Activated naive CD4-positive, alpha-beta T cell treated with anti-CD3 and anti-CD28 coated beads, Interleukin-2, amount 50 U/mL, for 16 hours (primary cell): ENCODE measurements around the gene PPM1H.

Source experiments
- DNase-seq: peaks from one replicate; pipeline ENCODE4 v3.0.0-alpha.2; 2020

Gene PPM1H

DNA sequence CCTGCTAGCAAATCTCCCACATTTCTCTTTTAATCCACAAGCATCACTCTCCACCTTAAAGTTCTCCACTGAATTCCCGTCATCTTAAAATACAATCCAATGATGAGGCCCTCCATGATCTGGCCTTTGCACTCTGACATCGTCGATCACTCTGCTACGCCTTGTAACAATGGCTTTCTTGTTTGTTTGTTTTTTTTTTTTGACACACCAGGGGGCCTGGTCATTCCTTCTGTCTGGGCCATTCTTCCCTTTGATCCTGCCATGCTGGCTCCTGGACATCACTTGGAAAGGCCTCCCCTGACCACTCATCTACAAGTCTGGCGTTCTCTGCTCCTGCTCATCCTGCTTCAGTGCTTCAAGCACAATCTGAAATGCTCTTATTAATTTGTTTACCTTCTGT, 233.5 kb downstream of the PPM1H start:
- DNase-seq: no peak

- no peak for DNase-seq
Observed at GRCh38 chr12:62700091-62700880, 234.7 kb downstream of the PPM1H start.

GRCh38 chr12:62698701-62699101, 236.2 kb downstream of the PPM1H start:
- no peak for DNase-seq

- no peak for DNase-seq
Observed at GRCh38 chr12:62697893-62698292, 237.1 kb downstream of the PPM1H start.

- no peak for DNase-seq
Observed at GRCh38 chr12:62695696-62696095, 239.3 kb downstream of the PPM1H start.

GRCh38 chr12:62694632-62695031, 240.3 kb downstream of the PPM1H start:
- DNase-seq: no peak

DNA sequence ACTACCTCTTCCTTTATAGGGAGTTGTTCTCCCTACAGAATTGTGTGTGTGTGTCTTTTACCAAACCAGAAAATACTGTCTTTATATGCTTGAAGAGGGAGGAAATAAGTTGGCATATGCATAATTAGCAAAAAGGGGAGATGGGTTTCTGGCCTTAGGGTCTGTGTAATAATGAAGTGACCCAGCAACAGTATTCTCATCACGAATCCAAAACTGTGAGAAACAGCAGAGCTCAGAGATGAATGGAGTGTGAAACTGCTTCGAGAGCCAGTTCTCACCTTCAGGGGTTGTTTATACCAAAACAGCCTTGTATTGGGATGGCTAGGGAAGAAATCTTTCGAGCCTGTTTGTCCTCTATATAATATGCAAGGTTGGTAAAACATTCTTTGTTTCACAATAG, 240.8 kb downstream of the PPM1H start:
- no peak for DNase-seq

- DNase-seq: no peak
Observed at GRCh38 chr12:62693376-62694050, 241.4 kb downstream of the PPM1H start.

DNA sequence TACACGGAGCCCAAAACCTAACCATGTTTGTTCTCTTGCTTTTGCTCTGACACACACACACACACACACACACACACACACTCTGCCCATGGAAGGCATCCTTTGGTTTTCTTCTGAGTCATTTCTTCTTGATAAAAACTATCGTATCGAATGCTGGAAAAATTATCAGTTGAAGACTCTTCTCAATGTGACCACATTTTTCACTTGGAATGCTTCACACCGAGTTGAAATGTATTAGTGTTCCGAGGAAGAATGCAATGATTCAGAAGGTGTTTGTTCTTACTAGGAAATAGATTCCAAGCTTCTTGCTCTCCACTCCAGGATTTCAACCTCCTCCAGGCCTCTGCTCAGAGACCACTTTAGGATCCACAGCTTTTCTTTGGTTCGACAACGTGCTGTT, 242.1 kb downstream of the PPM1H start:
- DNase-seq: no peak

DNA sequence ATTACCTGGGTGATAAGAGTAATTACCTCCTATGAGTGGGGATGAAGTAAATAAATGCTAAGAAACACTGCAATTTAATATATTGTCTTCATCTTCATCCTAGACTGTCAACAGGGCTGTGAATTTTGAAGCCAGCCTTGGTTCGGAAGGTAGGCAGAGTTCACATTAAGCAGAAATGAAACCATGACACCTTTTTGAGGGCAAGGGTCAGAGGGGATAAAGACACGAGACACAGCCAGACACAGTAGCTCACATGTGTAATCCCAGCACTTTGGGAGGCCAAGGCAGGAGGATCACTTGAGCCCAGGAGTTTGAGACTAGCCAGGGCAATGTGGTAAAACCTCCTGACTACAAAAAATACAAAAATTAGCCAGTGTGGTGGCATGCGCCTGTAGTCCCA, 243.6 kb downstream of the PPM1H start:
- no peak for DNase-seq

- no peak for DNase-seq
Observed at GRCh38 chr12:62689042-62689839, 245.7 kb downstream of the PPM1H start.

- no peak for DNase-seq
Observed at GRCh38 chr12:62686938-62687337, 248.0 kb downstream of the PPM1H start.

DNA sequence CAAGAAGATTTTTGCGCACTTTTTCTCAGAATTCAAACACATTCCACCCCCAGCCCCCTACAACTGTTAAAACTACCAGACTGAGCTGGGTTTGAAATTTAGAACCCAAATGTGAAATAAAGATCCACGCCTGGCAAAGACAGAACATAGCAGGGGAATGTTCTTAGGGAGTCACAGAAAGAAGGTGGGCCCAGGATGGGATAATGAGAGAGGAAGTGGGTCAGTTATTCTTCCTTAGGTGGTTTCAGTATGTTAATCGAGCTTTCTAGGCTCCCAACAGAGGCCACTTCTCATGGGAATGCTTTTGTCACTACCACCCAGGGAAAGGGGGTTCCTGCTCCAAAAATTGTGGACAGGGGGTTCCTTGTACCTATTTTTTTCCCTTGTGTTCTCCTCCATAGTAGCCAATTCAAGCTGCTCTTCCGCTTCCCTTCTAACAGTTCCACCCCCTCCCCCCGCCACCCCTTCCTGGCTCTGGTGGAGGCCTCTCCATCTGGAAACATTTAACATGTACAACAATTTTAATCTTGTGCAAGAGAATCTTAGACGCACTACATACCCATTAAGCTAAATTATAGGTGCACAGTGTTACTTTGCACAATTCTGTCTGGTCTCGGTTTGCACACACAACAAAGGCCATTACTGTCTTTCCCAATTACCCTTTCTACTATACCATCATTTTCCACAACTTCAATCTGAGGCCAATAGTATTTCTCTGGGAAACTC, 250.2 kb downstream of the PPM1H start:
- DNase-seq: no peak

DNA sequence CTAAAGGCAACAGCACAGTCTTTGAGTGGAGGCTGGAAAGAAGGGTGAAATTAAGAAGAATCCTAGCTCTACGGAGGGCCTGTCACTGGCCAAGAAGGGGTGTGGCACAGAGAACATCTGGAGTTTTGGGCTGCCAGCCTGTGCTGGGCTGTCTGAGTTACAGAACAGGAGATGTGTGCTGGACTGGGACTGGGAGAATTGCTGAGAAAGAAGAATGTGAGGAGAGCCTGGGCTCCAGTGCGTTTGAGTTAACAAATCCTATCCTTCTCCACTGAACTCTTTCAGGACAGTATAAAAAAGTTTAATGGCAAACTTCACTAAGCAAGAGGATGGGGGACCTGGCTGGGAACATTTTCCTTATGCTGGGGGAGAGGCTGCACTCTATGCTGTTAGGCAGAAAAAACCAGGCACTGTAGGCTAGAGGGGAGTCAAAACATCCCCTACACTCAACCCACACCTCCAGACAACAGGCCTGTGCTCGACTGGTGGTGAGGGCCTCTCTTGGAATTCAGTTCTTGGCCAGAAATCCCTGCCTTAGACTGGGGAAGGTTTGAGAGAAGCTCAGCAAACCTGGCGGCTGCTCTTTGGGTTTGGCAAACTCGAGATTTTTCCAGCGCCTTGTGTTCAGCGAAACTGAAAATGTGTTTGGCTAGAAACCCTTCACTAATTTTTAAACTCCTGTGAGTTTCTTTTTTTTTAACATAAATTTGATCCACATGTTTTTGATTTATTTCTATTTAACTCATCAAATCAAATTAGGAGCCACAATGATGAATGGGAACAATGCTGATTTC, 251.0 kb downstream of the PPM1H start:
- no peak for DNase-seq

DNA sequence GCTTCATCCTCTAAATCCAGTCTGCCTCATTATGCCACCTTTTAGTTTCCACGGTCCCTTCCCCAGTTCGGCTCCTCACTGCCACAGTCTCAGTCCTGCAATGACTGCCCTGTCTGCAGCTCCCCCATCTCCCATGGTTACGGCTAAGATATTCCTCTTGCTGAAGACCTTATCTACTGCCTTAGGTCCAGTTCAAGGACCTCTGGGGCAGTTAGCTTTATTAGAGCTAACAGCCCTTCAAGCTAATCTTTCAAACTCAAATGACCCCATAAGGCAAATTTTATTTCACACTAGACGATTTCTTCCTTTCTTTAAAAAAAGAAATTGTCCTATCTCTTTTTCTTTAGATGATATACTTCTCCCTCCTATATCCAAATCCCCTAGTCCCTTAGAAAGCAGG, 253.6 kb downstream of the PPM1H start:
- DNase-seq: no peak

DNA sequence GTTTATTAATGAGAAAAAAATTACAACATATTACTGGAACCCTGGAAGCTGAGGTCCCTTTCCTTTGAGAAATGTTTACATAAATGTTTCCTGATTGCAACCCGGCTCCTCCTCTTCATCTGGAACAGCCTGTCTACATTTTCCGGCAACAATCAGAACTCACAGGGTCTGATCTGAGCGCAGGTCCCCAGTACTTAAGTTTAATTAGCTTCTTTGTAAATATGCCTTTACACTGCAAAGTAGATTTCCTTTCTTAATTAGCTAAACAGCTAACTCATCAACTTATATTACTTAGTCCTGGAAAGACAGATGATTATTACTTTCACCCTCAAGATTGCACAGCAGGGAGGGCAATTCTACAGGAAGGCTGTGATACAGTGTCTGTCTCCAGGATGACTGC, 255.3 kb downstream of the PPM1H start:
- no peak for DNase-seq

GRCh38 chr12:62677355-62677754, 257.6 kb downstream of the PPM1H start:
- no peak for DNase-seq

- no peak for DNase-seq
Observed at GRCh38 chr12:62676521-62677307, 258.2 kb downstream of the PPM1H start.

DNA sequence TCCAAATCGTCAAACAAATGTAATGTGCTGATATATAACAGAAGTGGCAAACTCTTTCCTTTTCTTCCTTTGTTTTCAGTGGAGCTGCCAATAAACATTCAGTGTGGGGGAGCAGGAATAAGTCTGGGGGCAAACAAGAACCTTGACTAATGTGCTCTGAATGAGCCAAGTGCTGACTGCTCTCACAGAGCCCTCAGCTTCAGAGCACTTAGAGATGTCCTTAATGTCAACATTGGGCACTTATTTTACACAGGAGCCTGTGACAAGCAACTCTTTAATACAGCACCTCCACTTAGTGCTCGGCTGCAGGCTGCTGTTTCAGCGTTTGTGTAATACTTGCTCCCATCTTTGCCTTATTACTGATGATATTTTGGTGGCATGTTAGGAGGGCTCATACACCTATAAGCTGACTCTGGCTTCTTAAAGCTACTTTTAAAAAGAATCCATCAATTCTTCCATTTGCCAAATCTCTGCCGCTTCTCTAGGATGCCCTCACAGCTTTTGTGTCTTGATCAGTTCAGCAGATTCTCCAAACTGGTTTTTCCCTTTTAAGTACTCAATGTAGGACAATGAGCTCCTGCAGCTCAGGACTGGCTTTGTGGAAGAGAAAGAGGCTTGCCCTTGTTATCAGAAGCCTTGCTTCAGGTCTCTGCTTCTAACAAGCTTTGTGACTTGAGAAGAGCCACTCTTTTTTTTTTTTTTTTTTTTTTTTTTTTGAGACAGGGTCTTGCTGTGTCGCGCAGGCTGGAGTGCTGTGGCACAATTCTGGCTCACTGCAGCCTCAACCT, 261.7 kb downstream of the PPM1H start:
- DNase-seq: no peak

- DNase-seq: no peak
Observed at GRCh38 chr12:62670986-62671720, 263.8 kb downstream of the PPM1H start.
